ENCODE measurements around the gene LRTM2.
A peak's percentile ranks its signal among the peaks of the same experiment; 100 is the strongest.

LRTM2 gene

DNA sequence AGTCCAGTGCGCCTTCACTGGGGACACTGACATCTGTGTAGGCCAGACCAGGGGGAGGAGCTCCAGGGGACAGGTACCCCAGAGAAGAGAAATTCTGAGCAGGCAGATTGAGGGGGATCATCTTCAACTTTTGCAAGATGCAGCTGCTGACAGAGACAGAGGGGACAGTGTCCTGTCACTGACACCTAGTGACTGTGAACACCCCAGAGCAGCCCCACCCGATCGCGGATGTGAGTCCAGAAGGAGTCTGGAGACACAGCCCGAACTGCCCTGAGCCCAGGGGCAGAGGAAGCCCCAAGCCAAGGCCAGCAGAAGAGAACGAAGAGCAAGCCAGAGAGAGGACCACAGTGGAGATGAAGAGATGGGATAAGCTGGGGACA lies 21.7 kb upstream of the LRTM2 start:
- DNase-seq: no peak

GRCh38 chr12:1799051-1799881 lies 21.1 kb upstream of the LRTM2 start:
- DNase-seq: no peak

GRCh38 chr12:1799882-1800400 lies 20.4 kb upstream of the LRTM2 start:
- DNase-seq: no peak

DNA sequence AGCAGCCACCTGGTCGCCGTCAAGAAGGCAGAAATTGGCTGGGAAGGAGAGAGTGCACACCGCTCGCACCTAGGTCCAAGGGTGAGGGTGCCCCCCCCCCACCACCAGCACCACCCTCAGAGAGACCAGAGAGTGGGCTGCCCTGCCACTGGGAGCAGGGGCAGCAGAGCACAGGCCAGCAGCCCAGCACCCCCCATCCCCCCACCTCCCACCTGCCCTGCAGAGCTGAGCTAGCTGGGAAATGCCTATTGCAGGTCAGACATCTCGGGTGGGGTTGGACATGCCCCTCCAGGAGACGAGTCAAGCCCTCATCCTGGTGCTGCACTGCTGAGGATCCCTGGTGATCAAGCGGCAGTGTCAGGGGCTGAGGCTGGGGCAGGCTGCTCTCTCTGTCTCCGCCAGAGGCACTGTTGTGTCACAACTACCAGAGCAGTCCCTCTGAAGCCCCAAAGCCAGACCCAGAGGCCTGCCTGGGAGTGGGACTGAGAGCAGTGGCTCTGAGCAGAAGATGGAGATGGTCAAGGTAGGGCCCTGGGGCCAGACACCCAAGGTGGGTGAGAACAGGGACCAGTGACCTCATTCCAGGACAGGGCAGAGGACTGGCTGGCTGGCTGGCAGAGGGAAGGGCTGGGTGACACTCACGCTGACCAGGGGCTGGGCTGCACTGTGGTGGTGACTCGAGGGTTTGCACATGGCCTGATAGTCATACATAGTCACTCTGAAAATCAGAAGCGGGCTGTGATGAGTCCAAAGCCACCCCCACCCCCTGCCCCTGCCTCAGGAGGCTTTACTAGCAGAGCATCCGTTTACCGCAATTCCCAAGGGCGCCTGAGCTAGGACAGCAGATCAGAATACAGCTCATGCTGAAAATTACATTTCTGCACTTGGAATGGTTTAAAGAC lies 19.7 kb upstream of the LRTM2 start:
- DNase-seq: peak in 1 of 2 donors; percentile 65

DNA sequence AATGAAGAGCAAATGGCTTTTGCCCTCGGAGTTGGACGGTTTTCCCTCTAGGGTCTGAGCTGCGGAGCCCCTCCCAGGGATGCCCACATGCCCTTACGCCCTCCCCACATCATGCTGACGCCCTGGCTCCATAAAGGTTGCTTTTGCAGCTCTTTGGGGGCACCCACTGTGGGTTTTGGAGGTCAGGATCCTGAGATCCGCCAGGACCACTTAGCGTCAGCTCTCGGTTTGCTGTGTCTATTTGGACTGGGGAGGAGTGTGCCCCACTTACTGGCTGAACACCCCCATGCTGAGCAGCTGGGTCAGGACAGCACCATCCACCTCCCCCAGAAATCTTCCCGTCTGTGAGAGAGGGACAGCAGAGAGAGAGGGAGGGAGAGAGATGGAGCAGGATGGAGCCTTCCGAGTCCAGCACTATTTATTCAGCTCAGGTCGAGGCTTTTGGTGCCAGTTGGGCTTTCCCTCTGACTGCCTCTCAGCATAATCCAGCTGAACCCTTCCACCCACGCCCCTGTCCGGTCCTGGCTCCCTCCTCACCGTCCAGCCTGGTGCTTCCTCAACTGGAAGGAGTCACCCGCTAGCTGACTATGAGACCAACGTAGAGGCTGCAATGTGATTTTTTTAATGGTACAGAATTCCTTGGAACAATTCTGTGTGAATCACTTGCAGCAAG lies 18.9 kb upstream of the LRTM2 start:
- no peak for DNase-seq

DNA sequence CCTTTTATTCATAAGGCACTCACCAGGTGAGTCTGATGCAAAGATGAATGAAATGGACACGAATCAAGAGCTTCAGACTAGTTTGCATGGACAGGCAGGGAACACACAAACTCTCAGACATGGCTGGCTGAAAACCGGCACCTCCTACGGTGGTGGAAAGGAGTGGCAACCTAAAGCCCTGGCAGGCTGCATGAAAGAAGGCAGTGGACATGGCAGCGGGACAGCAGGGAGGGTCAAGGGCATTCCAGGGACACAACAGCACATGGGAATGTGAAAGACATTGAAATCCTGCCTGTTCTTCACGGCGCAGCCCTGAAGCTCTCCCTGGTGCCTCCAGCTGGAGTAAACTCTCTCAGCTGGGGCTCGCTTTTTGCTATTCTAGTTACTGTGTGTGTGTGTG lies 16.6 kb upstream of the LRTM2 start:
- DNase-seq: no peak

DNA sequence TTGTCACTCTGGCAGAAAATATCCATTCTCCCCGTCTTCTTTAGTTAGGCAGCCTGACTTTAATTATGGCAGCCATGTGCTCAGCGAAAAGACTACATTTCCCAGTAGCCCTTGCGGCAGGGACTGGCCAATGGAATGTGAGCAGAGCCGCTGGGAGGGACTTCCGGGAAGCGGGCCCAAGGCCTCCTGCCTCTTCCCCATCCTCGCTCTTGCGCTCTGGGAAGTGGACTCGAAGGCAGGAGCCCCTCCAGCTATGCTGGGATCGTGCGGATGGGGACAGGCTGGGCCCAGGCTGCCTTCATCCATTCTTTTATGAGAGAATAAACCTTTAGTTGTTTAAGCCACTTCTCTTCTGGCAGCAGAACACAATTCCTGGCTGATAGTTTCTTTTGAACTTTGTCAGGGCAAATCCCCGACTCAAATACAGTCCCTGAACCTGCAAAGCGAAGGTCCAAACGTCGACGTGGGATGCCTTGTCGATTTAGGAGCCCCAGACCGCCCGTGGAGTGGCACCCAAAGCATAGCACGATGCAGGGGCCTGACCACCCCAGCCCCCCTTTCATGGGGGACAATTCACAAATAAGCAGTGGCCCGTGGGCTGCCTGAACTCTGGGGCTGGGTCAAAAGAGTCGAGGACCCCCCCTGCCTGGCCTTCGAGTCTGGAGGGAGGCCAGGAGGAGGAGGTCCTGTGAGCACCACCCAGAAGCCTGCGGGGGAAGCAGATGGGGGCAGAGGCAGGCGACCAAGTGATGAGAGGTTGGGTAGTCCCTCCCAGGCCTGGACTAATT lies 15.6 kb upstream of the LRTM2 start:
- peak; percentile 89 for DNase-seq

DNA sequence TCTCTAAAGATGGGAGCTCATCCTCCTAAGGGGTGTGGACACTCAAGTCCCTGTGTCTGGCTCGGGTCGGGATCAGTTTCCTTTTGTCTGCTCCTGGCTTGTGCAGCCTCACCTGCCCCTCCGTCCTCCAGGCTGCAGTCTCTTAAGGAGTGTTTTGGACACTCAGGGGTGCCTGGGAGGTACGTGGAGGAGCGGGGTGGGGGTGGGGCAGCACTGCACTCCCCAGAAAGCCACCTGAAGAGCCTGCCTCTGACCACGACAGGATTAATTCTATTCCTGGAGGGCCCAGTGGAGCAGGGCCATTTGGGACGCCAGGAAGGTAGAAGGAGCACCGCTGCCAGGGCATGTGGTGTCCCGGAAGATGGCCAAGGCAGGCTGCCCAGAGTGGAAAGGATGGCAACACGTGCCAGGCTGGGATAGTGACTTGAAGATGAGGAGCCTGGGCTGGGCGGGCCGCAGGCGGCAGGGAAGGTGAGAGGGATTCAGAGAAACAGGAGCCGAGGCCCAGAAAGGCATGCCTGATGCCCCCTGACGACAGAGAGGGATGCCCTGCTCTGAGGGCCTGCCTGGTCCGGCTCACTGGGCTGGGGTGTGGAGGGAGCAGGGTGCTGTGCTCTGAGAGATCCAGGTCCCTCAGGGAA lies 14.8 kb upstream of the LRTM2 start:
- DNase-seq: no peak

- no peak for DNase-seq
Observed at GRCh38 chr12:1806301-1807086, 13.9 kb upstream of the LRTM2 start.

GRCh38 chr12:1807087-1807860 lies 13.1 kb upstream of the LRTM2 start:
- no peak for DNase-seq

DNA sequence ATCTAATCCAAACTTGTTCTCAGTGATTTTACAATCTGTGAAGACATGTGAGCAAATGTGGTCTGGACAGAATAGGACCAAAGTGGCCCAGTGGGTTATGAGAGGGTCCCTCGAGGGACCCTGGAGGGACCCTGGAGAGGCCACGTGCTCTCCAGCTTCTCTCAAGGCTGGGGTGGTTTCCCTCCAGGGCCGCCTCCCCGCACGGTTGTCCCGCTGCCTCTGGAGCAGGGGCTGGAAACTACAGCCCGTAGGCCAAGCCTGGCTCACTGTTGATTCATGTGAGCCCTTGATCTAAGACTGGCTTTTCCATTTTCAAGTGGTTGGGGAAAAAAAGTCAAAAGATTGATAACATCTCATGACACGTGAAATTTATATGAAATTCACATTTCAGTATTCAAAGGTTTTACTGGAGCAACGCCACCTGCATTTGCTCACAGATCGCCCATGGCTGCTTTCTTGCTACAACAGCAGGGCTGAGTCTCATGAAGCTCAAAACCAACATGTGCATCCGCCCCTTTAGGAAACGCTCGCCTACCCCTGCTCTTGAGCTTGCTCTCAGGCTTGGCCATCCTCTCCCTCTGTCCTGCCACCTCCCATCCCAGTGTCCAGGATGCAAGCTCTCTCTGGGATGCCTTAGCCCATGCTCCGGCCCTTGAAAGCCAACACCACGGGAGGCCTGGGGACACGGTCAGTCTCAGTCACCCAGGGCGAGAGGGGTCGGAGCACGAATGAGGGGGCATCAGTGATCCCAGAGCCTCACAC lies 12.1 kb upstream of the LRTM2 start:
- no peak for DNase-seq

DNA sequence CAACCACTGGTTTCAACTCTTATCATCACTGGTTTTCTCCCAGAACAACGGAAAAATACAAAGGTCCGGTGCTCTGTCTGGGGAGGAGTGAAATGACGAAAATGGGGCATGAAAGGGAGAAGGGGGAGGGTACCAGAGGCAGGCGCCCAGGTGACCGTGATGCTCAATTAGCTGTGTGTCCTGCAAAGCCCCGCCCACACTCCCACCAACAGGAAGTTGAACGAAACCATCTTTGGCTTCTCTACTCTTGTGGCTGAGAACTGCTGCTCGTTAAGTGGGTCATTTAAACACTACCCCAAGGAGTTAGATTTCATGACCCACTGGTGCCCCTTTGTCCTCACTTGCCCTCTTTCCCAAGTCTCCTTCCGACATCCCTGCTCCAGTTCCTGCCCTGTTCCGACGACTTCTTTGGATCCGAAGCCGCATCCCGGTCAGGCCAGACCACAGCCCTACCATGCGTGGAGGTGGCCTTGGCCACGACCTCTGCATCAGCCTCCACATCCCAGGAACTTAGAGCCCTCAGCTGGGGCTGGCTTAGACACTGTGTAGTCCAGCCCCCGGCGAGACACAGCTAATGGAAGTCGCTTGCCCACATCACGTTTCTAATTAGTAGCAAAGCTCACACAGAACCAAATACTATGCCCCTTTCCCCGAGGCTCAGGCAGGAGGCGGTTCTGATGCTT lies 11.4 kb upstream of the LRTM2 start:
- peak in 1 of 2 donors; percentile 35 for DNase-seq

DNA sequence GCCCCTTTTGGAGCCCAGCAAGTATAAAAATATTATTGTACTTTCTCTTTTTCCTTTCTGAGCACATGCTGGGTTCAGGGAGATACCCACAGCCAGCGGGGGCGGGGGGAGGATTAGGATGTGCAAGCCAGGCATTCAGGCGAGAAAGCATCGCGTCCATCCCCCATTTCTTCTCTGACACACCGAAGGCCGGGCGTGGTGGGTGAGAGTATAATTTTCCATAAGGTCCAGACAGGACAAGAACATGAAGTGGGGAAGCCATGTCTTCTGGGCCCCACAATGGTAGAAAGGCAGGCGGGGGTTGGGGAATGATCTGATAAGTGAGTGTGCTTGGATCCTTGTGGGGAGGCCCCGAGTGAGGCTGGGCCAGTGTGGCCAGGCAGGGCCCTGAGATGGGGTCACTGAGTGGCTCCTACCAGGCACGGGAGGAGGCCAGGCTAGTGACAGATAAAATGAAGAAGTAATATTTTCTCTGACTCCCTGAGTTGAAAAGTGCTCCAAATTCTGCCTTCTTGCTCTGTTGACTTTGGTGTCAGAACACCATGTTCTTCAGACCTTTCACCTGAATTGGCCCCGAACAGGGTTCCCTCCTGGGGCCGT lies 10.7 kb upstream of the LRTM2 start:
- DNase-seq: no peak

GRCh38 chr12:1810201-1810930 lies 10.0 kb upstream of the LRTM2 start:
- DNase-seq: no peak

DNA sequence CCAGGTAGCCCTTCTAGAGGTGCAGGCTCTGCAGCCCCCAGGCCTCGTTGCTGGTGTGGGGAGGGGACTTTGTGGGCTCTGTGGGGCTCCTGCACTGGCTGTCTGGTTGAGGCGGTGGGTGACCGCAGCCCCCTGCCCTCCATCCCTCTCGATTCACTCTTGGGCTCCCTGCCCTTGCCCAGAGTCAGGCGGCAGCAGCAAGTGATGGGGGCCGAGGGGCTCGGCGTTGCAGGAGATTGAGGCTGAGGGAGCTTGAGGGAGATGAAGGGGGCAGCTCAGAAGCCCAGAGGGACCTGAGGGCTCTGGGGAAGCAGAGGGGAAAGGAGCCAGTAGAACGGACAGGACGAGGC lies 9.5 kb upstream of the LRTM2 start:
- DNase-seq: no peak

- peak; percentile 25 to 44 for DNase-seq
Observed at GRCh38 chr12:1811281-1811947, 9.0 kb upstream of the LRTM2 start.

GRCh38 chr12:1811948-1812291 lies 8.4 kb upstream of the LRTM2 start:
- DNase-seq: no peak

Data from CD4-positive, alpha-beta T cell treated with Interleukin-4 for 1 hour (primary cell).